ENCODE data around the gene SLC35B4. TPM values are rescaled to one million over a fixed set of nuclear protein-coding genes. Genes with fewer than 3 reads are reported as not detected.

SLC35B4 gene
- total RNA-seq, 1 donor = 14.8 TPM

DNA sequence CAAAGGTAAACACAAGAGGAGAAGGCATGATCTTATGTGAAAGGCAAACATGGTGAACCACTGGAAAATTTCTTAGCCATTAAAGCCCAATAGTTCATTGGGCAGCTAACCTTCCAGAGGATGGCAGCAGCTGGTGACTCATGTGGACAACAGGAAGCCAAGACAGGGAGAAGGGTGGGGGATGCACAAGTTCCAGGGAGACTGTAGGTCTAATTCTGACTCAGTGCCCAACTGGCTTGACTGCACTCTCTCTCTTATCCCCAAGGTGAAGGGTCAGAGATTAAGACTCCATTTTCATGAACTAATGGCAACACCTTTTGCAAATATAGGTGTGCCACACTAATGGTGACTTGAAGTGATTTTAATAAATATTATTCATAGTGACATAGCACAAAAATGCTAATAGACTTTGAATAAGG lies 47.9 kb upstream of the SLC35B4 start:
- no peaks in the 10 kb centered on the region for H3K79me2 ChIP-seq (ENCODE audit: insufficient read depth, low read length)
- H3K27ac ChIP-seq (ENCODE audit: low read depth, low read length) = peak overlapping the region; percentile 77
- H3K4me3 ChIP-seq (ENCODE audit: insufficient read depth, low read length) = no peak overlapping the region
- no peak for DNase-seq (ENCODE audit: insufficient read length, low spot score, missing footprints)
- H3K4me2 ChIP-seq (ENCODE audit: insufficient read depth, low read length) = peak overlapping the region; percentile 49
- no peak for TF ChIP-seq CTCF (IDR thresholded peaks at IDR 0.05; ENCODE audit: extremely low read depth, low read depth, low read length)
- no peaks in the 10 kb centered on the region for H3K27me3 ChIP-seq (ENCODE audit: insufficient read depth, low read length)
- H3K9me3 ChIP-seq (ENCODE audit: low read depth, low read length) = no peaks in the 10 kb centered on the region
- H4K20me1 ChIP-seq (ENCODE audit: insufficient read depth, low read length) = no peaks in the 10 kb centered on the region
- H3K4me1 ChIP-seq (ENCODE audit: insufficient read depth, low read length) = peaks cover 51% of the 10 kb centered on the region
- H2AFZ ChIP-seq (ENCODE audit: low read length) = no peak overlapping the region
- no peaks in the 10 kb centered on the region for H3K36me3 ChIP-seq (ENCODE audit: insufficient read depth, low read length)

- peaks cover 33% of the 10 kb centered on the region for H3K4me1 ChIP-seq (ENCODE audit: insufficient read depth, low read length)
- no peak for DNase-seq (ENCODE audit: insufficient read length, low spot score, missing footprints)
- H3K27me3 ChIP-seq (ENCODE audit: insufficient read depth, low read length) = no peaks in the 10 kb centered on the region
- H4K20me1 ChIP-seq (ENCODE audit: insufficient read depth, low read length) = no peaks in the 10 kb centered on the region
- H3K4me2 ChIP-seq (ENCODE audit: insufficient read depth, low read length) = no peak overlapping the region
- peak overlapping the region; percentile 57 for H2AFZ ChIP-seq (ENCODE audit: low read length)
- no peak overlapping the region for H3K27ac ChIP-seq (ENCODE audit: low read depth, low read length)
- no peak for TF ChIP-seq CTCF (IDR thresholded peaks at IDR 0.05; ENCODE audit: extremely low read depth, low read depth, low read length)
- no peaks in the 10 kb centered on the region for H3K9me3 ChIP-seq (ENCODE audit: low read depth, low read length)
- H3K36me3 ChIP-seq (ENCODE audit: insufficient read depth, low read length) = no peaks in the 10 kb centered on the region
- no peak overlapping the region for H3K4me3 ChIP-seq (ENCODE audit: insufficient read depth, low read length)
- no peaks in the 10 kb centered on the region for H3K79me2 ChIP-seq (ENCODE audit: insufficient read depth, low read length)
These were observed 46.1 kb upstream of the SLC35B4 start for GRCh38 chr7:134362587-134363483.

- Histone ChIP-seq H4K20me1 (ENCODE audit: insufficient read depth, low read length) (no peaks in the 10 kb centered on the region), H3K4me3 (ENCODE audit: insufficient read depth, low read length) (no peak overlapping the region), H3K4me2 (ENCODE audit: insufficient read depth, low read length) (no peak overlapping the region), H3K79me2 (ENCODE audit: insufficient read depth, low read length) (no peaks in the 10 kb centered on the region), H3K36me3 (ENCODE audit: insufficient read depth, low read length) (no peaks in the 10 kb centered on the region), H2AFZ (ENCODE audit: low read length) (no peak overlapping the region), H3K27ac (ENCODE audit: low read depth, low read length) (no peak overlapping the region), H3K27me3 (ENCODE audit: insufficient read depth, low read length) (peaks cover 2% of the 10 kb centered on the region), H3K9me3 (ENCODE audit: low read depth, low read length) (no peaks in the 10 kb centered on the region), H3K4me1 (ENCODE audit: insufficient read depth, low read length) (peaks cover 23% of the 10 kb centered on the region)
- TF ChIP-seq CTCF (IDR thresholded peaks at IDR 0.05; ENCODE audit: extremely low read depth, low read depth, low read length) = no peak
- DNase-seq (ENCODE audit: insufficient read length, low spot score, missing footprints) = no peak
These were observed 43.2 kb upstream of the SLC35B4 start for GRCh38 chr7:134359787-134360432.

DNA sequence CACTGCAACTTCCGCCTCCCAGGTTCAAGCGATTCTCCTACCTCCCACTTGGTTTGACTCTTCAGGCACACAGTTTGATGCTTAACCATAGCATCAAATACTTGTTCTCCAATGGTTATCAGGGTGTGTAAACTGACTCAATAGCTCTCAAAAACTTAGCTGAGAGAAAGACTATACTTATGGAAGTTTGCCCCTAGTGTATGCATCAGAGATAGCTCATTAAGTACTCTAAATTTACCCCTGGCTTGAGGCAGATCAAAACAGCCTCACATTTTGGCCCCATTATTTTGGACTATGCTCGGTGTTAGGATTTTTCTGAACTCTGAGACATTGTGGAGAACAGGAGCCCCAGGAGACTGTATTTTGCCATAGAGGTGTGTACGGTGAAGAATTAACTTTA lies 40.8 kb upstream of the SLC35B4 start:
- Histone ChIP-seq H3K9me3 (ENCODE audit: low read depth, low read length) (no peaks in the 10 kb centered on the region), H3K27me3 (ENCODE audit: insufficient read depth, low read length) (peaks cover 2% of the 10 kb centered on the region), H2AFZ (ENCODE audit: low read length) (no peak overlapping the region), H3K4me3 (ENCODE audit: insufficient read depth, low read length) (no peak overlapping the region), H3K27ac (ENCODE audit: low read depth, low read length) (no peak overlapping the region), H4K20me1 (ENCODE audit: insufficient read depth, low read length) (no peaks in the 10 kb centered on the region), H3K36me3 (ENCODE audit: insufficient read depth, low read length) (no peaks in the 10 kb centered on the region), H3K79me2 (ENCODE audit: insufficient read depth, low read length) (no peaks in the 10 kb centered on the region), H3K4me1 (ENCODE audit: insufficient read depth, low read length) (peaks cover 7% of the 10 kb centered on the region), H3K4me2 (ENCODE audit: insufficient read depth, low read length) (no peak overlapping the region)
- no peak for DNase-seq (ENCODE audit: insufficient read length, low spot score, missing footprints)
- peak; percentile 33 for TF ChIP-seq CTCF (IDR thresholded peaks at IDR 0.05; ENCODE audit: extremely low read depth, low read depth, low read length)
